ENCODE data around the gene FRMD1. TPM values are rescaled to one million over a fixed set of nuclear protein-coding genes. Genes with fewer than 3 reads are reported as not detected.

FRMD1 gene
- total RNA-seq, 1 donor from 2014 or later = not detected

- no peak for DNase-seq (ENCODE audit: low read depth in 2 of 2)
Measured at GRCh38 chr6:168095716-168096250, 16.8 kb upstream of the FRMD1 start.

- DNase-seq (ENCODE audit: low read depth in 2 of 2) = no peak
Measured at GRCh38 chr6:168095171-168095691, 16.2 kb upstream of the FRMD1 start.

GRCh38 chr6:168093634-168094033 is 14.6 kb upstream of the FRMD1 start:
- DNase-seq (ENCODE audit: low read depth in 2 of 2) = no peak

GRCh38 chr6:168093071-168093505 is 14.1 kb upstream of the FRMD1 start:
- DNase-seq (ENCODE audit: low read depth in 2 of 2) = no peak

- DNase-seq (ENCODE audit: low read depth in 2 of 2) = no peak
Measured at GRCh38 chr6:168092541-168092940, 13.5 kb upstream of the FRMD1 start.

- DNase-seq (ENCODE audit: low read depth in 2 of 2) = no peak
Measured at GRCh38 chr6:168091381-168092264, 12.6 kb upstream of the FRMD1 start.

GRCh38 chr6:168090706-168091105 is 11.7 kb upstream of the FRMD1 start:
- no peak for DNase-seq (ENCODE audit: low read depth in 2 of 2)

- no peak for DNase-seq (ENCODE audit: low read depth in 2 of 2)
Measured at GRCh38 chr6:168090064-168090690, 11.2 kb upstream of the FRMD1 start.

GRCh38 chr6:168089186-168090063 is 10.4 kb upstream of the FRMD1 start:
- no peak for DNase-seq (ENCODE audit: low read depth in 2 of 2)

GRCh38 chr6:168088161-168089053 is 9.4 kb upstream of the FRMD1 start:
- no peak for DNase-seq (ENCODE audit: low read depth in 2 of 2)

GRCh38 chr6:168087436-168088160 is 8.6 kb upstream of the FRMD1 start:
- DNase-seq (ENCODE audit: low read depth in 2 of 2) = no peak

GRCh38 chr6:168086616-168087015 is 7.6 kb upstream of the FRMD1 start:
- no peak for DNase-seq (ENCODE audit: low read depth in 2 of 2)

- DNase-seq (ENCODE audit: low read depth in 2 of 2) = no peak
Measured at GRCh38 chr6:168086066-168086465, 7.1 kb upstream of the FRMD1 start.

- no peak for DNase-seq (ENCODE audit: low read depth in 2 of 2)
Measured at GRCh38 chr6:168084465-168085160, 5.6 kb upstream of the FRMD1 start.

GRCh38 chr6:168083514-168083885 is 4.5 kb upstream of the FRMD1 start:
- DNase-seq (ENCODE audit: low read depth in 2 of 2) = no peak

GRCh38 chr6:168082860-168083513 is 4.0 kb upstream of the FRMD1 start:
- DNase-seq (ENCODE audit: low read depth in 2 of 2) = no peak

- no peak for DNase-seq (ENCODE audit: low read depth in 2 of 2)
Measured at GRCh38 chr6:168081858-168082546, 3.0 kb upstream of the FRMD1 start.

Measured in dermis microvascular lymphatic vessel endothelial cell (primary cell).